Esophagus muscularis mucosa (tissue), 4 donors: ENCODE results near the gene ARID1B. TPM values are rescaled to one million over a fixed set of nuclear protein-coding genes. Genes with fewer than 3 reads are reported as not detected.

Experiments used
- DNase-seq: peaks from one replicate; pipeline ENCODE4 v3.0.0-alpha.2; 2017; ENCODE audit errors: extremely low spot score
- H3K27ac ChIP-seq, 4 donors: fragments of 200-600 bp; sonication (generic); replicated peaks in 1 of 4; 1 replicate in 3 of 4; 2 replicates in 1 of 4; pipeline ENCODE4 v1.5.1; 2016 to 2019; ENCODE audit warnings: mild to moderate bottlenecking in 1 of 4
- H3K27me3 ChIP-seq, 4 donors: fragments of 200-600 bp; sonication (generic); one replicate each; pipeline versions ENCODE4 v1.5.1 to v1.6.0; 2016 to 2019
- H3K36me3 ChIP-seq, 4 donors: fragments of 200-600 bp; sonication (generic); one replicate each; pipeline ENCODE4 v1.5.1; 2016 to 2019
- H3K4me1 ChIP-seq, 4 donors: fragments of 200-600 bp; sonication (generic); one replicate each; pipeline ENCODE4 v1.5.1; 2016 to 2019
- H3K4me3 ChIP-seq, 4 donors: fragments of 200-600 bp; sonication (generic); 1 replicate in 2 of 4; 2 replicates in 2 of 4; pipeline ENCODE4 v1.5.1; 2016 to 2019; ENCODE audit warnings: mild to moderate bottlenecking in 4 of 4, moderate library complexity in 1 of 4
- H3K9me3 ChIP-seq, 4 donors: fragments of 200-600 bp; sonication (generic); 1 replicate in 3 of 4; 2 replicates in 1 of 4; pipeline ENCODE4 v1.5.1; 2016 to 2019
- EP300 ChIP-seq: sonication (generic); formaldehyde crosslinking; IDR thresholded peaks from one replicate; pipeline ENCODE4 v1.6.1; 2017; ENCODE audit warnings: antibody characterized with exemption
- POLR2A ChIP-seq: fragments of 450-650 bp; IDR thresholded peaks from one replicate; pipeline ENCODE4 v1.6.1; 2017; ENCODE audit warnings: antibody characterized with exemption, moderate library complexity, mild to moderate bottlenecking, low read depth
- POLR2AphosphoS5 ChIP-seq, 2 donors: sonication (generic); formaldehyde crosslinking; IDR thresholded peaks; one replicate each; pipeline ENCODE4 v1.6.1; 2017; ENCODE audit warnings: antibody characterized with exemption in 2 of 2
- WGBS: methylation state at CpG from one replicate; pipeline ENCODE4 v1.1.5; 2018; 5-methylcytosine and 5-hydroxymethylcytosine counted together
- intact Hi-C: fragments of 100-400 bp; cut with DNase I; formaldehyde crosslinking; loops from one replicate; pipeline ENCODE4 v1.15.1; 2023
- total RNA-seq, 4 donors: library from RNA; depleted of rRNA; stranded (reverse); fragments of >200 nt; gene quantifications; one replicate each; pipeline versions ENCODE4 v1.1.0 to v1.2.1, GENCODE V29; 2016
- TF ChIP-seq, protein P1 (sequence below), 3 experiments: fragments of 200-600 bp in 2 of 3; fragments of 450-650 bp in 1 of 3; sonication (generic) in 2 of 3; IDR thresholded peaks; one replicate each; pipeline ENCODE4 v1.5.1; 2017 to 2019; ENCODE audit warnings: antibody characterized with exemption in 3 of 3, mild to moderate bottlenecking in 2 of 3, moderate library complexity in 1 of 3

The ARID1B gene
- total RNA-seq, 4 donors from 2014 or later = 55.0 to 87.2 (median 72.7) TPM

DNA sequence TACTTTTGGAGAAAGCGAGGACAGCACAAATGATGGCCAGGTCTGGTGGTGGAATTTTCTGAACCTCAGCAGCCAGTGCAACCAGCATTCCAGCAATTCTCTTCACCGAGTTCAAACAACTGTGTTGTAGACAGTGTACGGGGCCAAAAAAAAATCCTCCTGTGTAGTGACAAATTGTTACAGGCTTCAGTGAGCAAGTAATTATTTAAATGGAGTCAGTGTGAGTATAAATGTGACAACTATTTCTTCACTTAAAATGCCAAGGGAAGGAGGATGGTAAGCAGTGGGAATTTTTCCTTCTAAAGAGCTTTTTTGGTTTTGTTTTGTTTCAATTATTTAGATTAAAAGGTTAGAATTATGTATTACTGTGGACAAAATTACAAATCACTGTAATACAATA is 392.0 kb downstream of the ARID1B start:
- DNase-seq = no peak
- no peaks in the 10 kb centered on the region for H3K9me3 ChIP-seq
- 64% methylated on average over 3 of the region's 3 CpGs for WGBS
- TF ChIP-seq, protein P1, sequence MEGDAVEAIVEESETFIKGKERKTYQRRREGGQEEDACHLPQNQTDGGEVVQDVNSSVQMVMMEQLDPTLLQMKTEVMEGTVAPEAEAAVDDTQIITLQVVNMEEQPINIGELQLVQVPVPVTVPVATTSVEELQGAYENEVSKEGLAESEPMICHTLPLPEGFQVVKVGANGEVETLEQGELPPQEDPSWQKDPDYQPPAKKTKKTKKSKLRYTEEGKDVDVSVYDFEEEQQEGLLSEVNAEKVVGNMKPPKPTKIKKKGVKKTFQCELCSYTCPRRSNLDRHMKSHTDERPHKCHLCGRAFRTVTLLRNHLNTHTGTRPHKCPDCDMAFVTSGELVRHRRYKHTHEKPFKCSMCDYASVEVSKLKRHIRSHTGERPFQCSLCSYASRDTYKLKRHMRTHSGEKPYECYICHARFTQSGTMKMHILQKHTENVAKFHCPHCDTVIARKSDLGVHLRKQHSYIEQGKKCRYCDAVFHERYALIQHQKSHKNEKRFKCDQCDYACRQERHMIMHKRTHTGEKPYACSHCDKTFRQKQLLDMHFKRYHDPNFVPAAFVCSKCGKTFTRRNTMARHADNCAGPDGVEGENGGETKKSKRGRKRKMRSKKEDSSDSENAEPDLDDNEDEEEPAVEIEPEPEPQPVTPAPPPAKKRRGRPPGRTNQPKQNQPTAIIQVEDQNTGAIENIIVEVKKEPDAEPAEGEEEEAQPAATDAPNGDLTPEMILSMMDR (IDR thresholded peaks at IDR 0.05) = no peak
- TF ChIP-seq POLR2AphosphoS5 (IDR thresholded peaks at IDR 0.05) (no peak), EP300 (no peak), POLR2A (no peak)
- H3K27ac ChIP-seq = peak overlapping the region; percentile 20 to 62 (median 51)
- intact Hi-C loops = no loop called here
- peaks cover 6 to 34% (median 22%) of the 10 kb centered on the region in 4 donors for H3K36me3 ChIP-seq
- no peak overlapping the region for H3K4me3 ChIP-seq
- no peaks in the 10 kb centered on the region for H3K27me3 ChIP-seq
- peaks cover 10 to 25% (median 20%) of the 10 kb centered on the region in 4 donors for H3K4me1 ChIP-seq

DNA sequence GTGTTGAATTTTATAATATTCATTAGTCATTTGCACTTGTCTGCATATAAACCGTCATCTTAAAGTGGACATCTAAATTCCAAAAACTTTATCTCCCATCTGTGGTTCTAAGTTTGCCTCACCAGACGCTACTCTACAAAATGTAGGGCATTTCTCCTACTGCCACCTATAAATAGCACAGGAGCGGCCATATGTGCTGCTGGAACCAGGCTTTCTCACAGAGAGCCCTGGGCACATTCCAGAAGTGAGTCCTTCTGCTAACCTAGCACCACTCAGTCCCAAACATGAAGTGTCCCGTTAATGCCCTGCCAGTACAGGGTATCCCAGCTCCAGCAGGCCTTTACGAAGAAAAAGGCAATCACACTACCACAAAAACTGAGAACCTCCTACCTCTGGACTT is 392.5 kb downstream of the ARID1B start:
- Histone ChIP-seq H3K4me3 (no peak overlapping the region), H3K27me3 (no peaks in the 10 kb centered on the region), H3K27ac (peak overlapping the region; percentile 20 to 62 (median 51)), H3K9me3 (no peaks in the 10 kb centered on the region), H3K4me1 (peaks cover 10 to 25% (median 20%) of the 10 kb centered on the region in 4 donors), H3K36me3 (peaks cover 6 to 34% (median 22%) of the 10 kb centered on the region in 4 donors)
- TF ChIP-seq EP300 = no peak
- no peak for TF ChIP-seq POLR2A
- TF ChIP-seq, protein P1 (IDR thresholded peaks at IDR 0.05) = no peak
- no peak for TF ChIP-seq POLR2AphosphoS5 (IDR thresholded peaks at IDR 0.05)
- intact Hi-C loops = no loop called here
- 52% methylated on average over 5 of the region's 5 CpGs for WGBS
- DNase-seq = no peak

DNA sequence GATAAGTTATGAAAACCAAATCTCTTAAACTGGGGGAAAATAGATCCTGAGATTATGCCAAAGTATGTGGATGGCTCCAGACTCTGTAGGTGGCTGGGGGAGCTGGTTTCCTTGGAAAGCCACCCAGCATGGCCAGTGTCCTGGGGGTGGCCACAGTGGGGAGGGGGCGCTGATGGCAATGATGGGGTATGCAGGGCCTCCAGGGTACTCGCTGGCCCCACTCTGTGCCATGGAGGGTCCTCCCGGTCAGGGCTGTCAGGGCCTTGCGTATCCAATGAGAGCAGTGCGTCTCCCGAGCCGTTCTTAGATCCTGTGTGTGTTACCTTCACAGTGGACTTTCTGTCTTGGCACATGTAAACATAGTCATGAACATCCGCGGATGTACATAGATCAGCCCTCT is 393.4 kb downstream of the ARID1B start:
- WGBS = 97% methylated on average over 8 of the region's 9 CpGs
- no peaks in the 10 kb centered on the region for H3K27me3 ChIP-seq
- intact Hi-C loops = no loop called here
- no peak for DNase-seq
- H3K4me3 ChIP-seq = no peak overlapping the region
- peaks cover 10 to 25% (median 20%) of the 10 kb centered on the region in 4 donors for H3K4me1 ChIP-seq
- no peak for TF ChIP-seq POLR2A
- TF ChIP-seq POLR2AphosphoS5 (IDR thresholded peaks at IDR 0.05) = no peak
- TF ChIP-seq EP300 = no peak
- TF ChIP-seq, protein P1 (IDR thresholded peaks at IDR 0.05) = no peak
- H3K9me3 ChIP-seq = no peaks in the 10 kb centered on the region
- no peak overlapping the region for H3K27ac ChIP-seq
- peaks cover 6 to 31% (median 20%) of the 10 kb centered on the region in 4 donors for H3K36me3 ChIP-seq

DNA sequence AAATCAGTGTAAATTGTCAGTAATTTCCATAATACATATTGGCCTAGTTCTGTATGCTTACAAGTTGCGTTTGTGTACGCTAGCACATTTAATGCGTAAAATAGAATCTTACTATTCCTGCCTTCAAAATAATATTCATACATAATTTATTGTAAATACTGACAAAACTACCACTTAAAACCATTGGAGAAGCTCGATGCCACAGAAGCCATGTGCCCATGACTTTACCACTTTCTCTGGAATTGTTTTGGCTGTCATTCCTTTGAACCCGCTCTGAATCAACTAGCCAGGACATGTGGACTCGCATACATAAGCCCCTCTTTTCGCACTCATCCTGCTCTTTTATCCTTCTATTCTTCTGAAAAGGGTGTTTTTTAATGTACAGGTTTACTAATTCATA is 394.6 kb downstream of the ARID1B start:
- WGBS = 96% methylated on average over 7 of the region's 7 CpGs
- peaks cover 6 to 30% (median 19%) of the 10 kb centered on the region in 4 donors for H3K36me3 ChIP-seq
- intact Hi-C loops = no loop called here
- peaks cover 10 to 25% (median 20%) of the 10 kb centered on the region in 4 donors for H3K4me1 ChIP-seq
- TF ChIP-seq POLR2A (no peak), EP300 (no peak), POLR2AphosphoS5 (IDR thresholded peaks at IDR 0.05) (no peak)
- TF ChIP-seq, protein P1 (IDR thresholded peaks at IDR 0.05) = no peak
- no peak for DNase-seq
- H3K9me3 ChIP-seq = no peaks in the 10 kb centered on the region
- no peak overlapping the region for H3K4me3 ChIP-seq
- H3K27me3 ChIP-seq = no peaks in the 10 kb centered on the region
- H3K27ac ChIP-seq = no peak overlapping the region

DNA sequence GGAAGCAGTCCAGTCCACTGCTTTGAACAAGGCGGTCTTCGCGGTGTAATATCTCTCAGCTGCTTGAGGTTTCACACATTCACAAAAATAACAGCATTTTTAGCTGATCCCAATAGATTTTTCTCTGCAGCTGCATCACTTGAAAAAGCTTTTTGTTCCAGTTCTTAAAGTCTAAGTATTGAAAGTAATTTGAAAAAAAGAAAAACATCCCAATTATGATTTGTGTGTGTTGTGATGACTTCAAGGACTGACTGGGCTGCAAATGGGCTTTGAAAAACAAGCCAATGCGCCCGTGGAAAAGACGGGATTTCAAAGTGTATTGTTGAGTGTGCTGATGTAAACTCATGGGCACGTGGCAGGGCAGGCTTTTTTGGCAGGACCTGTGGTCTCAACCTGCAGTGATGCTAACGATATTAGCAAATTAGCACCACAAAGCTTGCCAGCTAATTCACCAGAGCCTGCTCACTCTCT is 395.1 kb downstream of the ARID1B start:
- TF ChIP-seq, protein P1 (IDR thresholded peaks at IDR 0.05) = no peak
- TF ChIP-seq EP300 = no peak
- TF ChIP-seq POLR2AphosphoS5 (IDR thresholded peaks at IDR 0.05) = no peak
- TF ChIP-seq POLR2A = no peak
- Histone ChIP-seq H3K27ac (no peak overlapping the region), H3K4me1 (peaks cover 10 to 25% (median 20%) of the 10 kb centered on the region in 4 donors), H3K9me3 (no peaks in the 10 kb centered on the region), H3K27me3 (no peaks in the 10 kb centered on the region), H3K36me3 (peaks cover 6 to 25% (median 15%) of the 10 kb centered on the region in 4 donors), H3K4me3 (no peak overlapping the region)
- intact Hi-C loops = no loop called here
- no peak for DNase-seq
- 62% methylated on average over 8 of the region's 8 CpGs for WGBS
